Fibroblast of skin of back (primary cell): ENCODE results near the gene KRTAP5-4.
"Not testable (repeated sequence)": the region's sequence is repeated elsewhere in the genome, so short reads cannot be mapped to it uniquely, and the experiment has no call there.

Source experiments
- DNase-seq: peaks from one replicate; pipeline ENCODE4 v3.0.0-alpha.2; 2013

Gene KRTAP5-4

DNA sequence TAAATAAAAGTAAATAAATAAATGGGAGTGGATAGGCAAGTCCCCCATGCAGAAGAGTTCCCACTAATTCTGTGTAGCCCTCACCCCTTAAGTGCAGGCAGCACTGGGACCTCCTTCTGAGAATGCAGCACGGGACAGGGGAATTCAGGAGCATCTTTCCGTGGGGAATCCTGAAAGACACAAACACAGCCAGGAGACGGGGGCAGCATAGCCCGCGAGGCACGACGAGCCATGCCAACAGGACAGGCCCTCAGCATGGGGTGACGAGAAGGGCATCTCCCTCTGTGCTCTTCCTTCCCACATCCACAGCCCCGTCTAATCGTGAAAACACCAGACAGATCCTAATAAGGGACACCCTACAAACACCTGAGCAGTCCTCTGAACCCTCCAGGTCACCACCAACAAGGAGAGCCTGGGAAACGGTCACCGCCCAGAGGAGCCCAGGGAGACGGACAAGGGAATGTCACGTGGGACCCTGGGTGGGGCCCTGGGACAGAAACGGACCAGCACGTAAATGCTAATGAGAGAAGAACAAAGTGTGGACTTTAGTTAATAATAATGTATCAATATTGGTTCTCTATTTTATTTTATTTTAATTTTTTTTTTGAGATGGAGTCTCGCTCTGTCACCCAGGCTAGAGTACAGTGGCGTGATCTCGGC lies 14.5 kb upstream of the KRTAP5-4 start:
- DNase-seq = no peak

DNA sequence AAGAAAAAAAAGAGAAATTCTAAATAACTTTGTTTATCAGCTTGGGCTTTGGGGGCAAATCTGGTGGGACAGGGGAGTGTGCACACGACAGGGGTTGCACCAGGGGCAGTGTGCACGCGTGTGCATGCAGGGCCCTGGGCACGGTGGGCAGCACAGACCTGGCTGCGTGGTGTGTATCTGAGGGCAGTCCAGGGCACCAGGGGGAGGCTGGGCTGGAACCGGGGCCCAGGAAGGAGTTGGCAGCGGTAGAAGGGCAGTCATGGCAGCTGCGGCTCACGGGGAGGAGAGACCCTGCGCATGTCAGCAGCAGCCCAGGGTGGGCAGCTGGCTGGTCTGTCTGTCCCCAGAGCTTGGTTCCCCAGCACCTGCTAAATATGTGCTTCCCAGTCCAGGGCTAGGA lies 11.9 kb upstream of the KRTAP5-4 start:
- DNase-seq = no peak

DNA sequence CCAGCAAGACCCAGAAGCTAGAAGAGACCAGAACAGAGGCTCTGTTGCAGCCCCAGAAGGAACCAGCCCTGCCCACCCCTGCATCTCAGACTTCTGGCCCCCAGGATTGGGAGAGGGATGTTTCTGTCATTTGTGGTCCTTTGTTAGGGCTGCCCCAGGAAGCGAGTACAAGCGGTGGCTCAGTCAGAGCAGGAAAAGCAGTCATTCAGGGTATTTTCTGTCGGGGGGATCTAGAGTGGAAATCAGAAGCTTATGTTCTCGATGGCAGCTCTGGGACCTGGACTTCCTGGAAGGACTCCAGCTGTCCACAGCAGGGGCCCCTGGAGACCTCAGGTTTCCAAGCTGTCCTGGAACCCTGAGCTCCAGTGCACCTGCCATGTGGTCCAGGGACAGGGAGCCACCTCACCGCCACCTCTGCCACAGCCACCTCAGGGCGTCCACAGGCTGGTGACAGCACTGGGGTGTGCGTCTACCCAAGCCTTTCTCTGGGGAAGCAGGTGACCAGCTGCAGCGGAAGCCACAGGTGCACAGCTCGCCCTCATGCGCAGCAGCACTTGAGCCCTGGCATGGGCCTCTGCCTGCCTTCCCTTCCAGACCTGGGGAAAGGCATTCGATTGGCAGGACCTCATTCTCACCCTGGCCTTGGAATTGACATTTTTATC lies 10.2 kb upstream of the KRTAP5-4 start:
- no peak for DNase-seq

- DNase-seq = no peak
These were observed 9.2 kb upstream of the KRTAP5-4 start for GRCh38 chr11:1631066-1631568.

DNA sequence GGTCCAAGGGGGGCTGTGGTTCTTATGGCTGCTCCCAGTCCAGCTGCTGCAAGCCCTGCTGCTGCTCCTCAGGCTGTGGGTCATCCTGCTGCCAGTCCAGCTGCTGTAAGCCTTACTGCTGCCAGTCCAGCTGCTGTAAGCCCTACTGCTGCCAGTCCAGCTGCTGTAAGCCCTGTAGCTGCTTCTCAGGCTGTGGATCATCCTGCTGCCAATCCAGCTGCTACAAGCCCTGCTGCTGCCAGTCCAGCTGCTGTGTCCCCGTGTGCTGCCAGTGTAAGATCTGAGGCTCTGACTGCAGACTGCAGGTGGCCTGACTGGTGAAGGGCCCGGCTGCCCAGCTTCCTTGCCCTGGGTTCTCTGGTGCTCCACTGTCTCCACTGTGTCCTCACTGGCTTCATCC lies 8.3 kb upstream of the KRTAP5-4 start:
- DNase-seq = no peak

- no peak for DNase-seq
These were observed 7.6 kb upstream of the KRTAP5-4 start, which contains the start of gene KRTAP5-5 for GRCh38 chr11:1629326-1630185. Gene KRTAP5-5 (plus strand): TSS chr11:1629775. CDS start chr11:1629841, 66 bp downstream.

DNA sequence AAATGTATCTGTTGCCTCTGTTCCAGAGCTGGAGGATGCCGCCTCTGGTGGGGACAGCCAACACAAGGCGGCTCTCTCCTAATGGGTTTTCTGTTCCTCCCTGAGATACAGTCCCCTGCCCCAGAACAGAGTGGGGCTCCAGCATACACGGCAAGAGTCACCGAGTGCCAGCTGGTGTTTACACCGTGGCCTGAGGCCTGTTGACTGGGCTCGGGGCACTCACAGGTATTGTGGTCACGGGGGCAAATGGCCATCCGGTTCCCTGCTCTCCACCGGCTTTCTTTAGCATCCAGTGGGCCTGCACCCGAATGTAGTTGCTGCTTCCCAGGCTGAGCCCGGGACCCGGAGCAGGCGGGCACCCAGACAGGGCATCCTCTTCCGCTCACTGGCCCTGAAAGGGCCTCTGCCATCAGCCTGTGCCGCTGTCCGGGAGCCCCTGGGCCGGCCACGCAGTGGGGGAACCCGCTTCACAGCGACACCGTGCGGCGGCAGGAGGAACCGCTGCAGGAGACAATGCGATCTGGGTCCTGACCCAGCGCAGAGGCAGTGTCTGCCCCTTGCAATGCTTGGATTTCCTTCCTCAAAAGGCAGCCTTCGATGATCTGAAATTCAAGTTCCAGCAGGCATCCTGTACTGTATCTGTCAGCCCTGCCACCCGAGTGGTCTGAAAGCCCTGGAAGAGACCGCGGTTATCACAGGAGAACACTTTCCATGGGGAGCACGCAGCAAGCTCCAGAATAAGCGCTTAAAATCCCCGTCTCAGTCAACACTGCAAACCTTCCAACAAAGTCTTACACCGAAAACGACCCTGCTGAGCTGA lies 6.8 kb upstream of the KRTAP5-4 start:
- peak; percentile 37 for DNase-seq

DNA sequence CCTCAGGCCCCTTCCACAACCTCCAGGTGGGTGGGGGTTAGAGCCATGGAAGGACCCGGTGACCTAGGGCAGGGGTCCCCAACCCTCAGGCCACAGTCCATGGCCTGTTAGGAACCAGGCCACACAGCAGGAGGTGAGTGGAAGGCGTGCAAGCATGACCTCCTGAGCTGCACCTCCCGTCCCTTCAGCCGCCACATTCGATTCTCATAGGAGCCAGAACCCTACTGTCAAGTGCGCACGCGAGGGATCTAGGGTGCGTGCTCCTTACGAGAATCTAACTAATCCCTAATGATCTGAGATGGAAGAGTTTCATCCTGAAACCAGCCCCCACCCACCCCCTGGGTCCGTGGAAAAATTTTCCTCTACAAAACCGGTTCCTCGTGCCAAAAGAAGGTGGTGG lies 3.6 kb upstream of the KRTAP5-4 start:
- DNase-seq = no peak

DNA sequence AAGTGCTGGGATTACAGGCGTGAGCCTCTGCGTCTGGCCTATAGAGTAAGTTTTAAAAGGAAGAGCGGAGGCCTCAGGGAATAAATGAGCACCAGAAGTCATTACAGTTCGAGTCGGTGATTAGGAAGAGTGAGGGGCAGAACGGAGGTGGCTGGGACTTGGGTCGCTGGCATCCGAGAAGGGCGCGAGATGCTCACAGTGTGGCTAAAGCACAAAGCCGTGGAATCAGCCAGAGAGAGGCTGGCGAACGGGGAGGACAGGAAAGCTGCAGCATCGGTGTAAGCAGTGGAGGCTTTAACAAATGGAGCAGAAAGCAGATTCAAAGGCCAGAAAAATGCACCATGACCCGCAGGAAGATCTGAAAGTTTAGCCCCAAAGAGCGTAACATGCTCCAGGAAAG lies 2.7 kb upstream of the KRTAP5-4 start:
- DNase-seq = no peak

DNA sequence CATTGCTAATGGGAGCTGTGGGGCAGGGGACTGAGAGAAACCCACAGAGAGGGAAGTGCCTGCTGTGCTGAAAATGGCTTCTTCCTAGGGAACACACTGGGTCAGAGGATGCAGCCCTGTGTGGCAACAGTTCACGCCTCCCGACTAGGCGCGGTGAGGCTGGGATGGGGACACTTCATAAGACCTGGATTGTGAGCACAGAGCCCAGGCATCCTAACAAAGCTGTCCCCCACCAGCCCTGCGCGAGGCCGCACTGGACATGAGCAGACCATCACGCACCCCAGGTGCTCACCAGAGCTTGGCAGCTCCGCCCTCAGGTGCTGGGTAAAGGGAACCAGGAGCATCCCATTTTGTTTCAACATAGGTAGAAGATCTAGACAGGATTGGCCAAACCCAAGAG lies 1.8 kb upstream of the KRTAP5-4 start:
- no peak for DNase-seq

- DNase-seq = no peak
These were observed 2.5 kb downstream of the KRTAP5-4 start for GRCh38 chr11:1619449-1619848.

DNA sequence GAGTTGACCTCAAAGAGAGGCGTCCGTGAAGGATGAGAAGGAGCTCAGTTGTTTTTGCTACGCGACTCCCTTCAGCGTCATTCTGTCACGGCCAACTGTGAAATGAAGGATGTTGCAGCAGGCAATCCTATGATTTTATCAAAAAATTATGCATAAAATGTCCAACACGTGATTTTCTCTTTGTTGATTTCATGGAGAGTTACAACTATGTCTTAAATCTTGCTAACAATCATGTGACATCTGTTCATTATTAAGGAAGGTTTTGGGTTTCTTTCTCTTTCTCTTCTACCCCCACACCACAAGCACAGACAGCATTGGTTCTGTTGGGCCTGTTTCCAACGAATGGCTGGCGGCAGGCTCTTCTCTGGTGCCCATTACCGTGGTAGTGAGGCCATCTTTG lies 3.7 kb downstream of the KRTAP5-4 start:
- no peak for DNase-seq

DNA sequence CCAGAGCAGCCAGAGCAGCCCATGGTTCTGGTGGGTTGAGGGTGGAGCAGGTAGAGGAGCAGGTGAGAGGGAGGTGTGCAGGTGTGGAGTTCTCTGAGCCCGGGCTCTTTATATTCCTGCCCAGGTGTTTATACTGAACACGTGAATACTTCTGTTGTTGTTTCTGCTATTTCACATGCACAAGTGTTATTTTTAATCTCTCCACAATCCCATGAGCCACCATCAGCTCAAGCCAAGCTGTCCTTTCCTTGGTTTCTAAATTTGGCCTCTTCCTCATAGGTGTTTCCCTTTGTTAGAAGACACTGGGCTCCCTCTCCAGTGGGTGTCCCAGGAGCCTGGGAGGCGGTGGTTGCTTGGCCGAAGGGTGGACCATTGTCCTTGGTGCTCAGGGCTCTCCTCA lies 13.6 kb downstream of the KRTAP5-4 start, which contains the start of gene KRTAP5-3:
Gene KRTAP5-3, minus strand, starts transcription at position 101 of the 400 bp plus-strand sequence. Its CDS starts 78 bp downstream, at position 23.
- no peak for DNase-seq

DNA sequence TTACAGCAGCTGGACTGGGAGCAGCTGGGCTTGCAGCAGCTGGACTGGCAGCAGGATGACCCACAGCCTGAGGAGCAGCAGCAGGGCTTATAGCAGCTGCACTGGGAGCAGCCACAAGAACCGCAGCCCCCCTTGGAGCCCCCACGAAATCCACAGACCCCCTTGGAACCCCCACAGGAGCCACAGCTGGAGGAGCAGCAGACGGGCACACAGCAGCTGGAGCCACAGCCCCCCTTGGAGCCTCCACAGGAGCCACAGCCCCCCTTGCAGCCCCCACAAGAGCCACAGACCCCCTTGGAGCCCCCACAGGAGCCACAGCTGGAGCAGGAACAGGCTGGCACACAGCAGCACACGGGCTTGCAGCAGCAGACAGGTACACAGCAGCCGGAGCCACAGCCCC lies 14.0 kb downstream of the KRTAP5-4 start:
- not testable (repeated sequence) for DNase-seq

- DNase-seq = not testable (repeated sequence)
These were observed 14.6 kb downstream of the KRTAP5-4 start for GRCh38 chr11:1607156-1607845.

DNA sequence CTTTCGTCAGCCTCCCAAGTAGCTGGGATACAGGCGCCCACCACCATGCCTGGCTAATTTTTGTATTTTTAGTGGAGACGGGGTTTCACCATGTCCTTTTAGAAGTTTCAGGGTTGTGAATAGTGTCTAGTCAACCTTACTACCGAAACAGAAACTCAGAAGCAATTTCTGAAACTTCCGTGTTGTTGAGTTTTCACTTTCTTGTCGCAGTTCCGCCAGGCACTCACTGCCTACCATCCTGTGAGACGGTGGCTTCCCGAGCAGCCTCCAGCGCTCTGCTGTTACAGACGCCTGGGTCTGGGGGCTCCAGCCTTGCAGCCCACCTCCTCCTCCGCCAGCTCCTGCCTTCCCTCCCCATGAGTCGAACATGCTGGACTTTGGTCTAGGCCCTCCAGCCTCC lies 16.0 kb downstream of the KRTAP5-4 start:
- not testable (repeated sequence) for DNase-seq

GRCh38 chr11:1604711-1605110 lies 17.2 kb downstream of the KRTAP5-4 start:
- DNase-seq = no peak

- DNase-seq = no peak
These were observed 17.8 kb downstream of the KRTAP5-4 start for GRCh38 chr11:1604181-1604580.

DNA sequence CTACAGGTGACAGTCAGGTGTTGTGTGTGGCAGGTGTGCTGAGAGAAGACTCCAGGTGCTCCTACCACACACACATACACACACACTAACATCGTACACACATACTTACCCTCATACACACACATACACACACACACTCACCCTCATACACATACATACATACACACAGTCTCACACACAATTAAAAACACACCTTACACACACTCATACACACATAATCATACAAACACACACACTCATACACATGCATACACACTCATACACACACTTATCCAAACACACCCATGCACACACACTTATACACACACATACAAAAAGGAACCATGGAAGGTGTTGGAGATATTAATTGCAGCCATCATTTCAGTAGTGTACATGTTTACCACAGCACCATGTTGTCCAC lies 18.3 kb downstream of the KRTAP5-4 start:
- DNase-seq = no peak

DNA sequence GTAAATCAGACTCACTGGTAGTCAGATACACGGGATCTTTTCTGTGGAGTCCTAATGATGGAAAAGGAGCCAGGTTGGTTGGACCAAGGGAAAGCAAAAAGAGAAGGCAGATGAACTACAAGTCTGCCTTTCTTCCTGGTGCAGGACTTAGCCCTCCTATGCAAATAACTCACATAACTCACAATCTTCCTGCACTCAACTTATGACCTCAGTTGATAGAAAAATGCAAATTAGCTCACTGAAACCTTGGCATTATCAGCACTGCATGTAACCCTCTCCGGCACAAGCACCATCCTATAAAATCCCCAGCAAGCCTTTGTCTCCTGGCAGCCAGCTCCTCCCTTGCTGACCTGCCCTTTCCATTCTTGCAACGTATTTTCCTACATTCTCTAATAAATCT lies 20.3 kb downstream of the KRTAP5-4 start:
- not testable (repeated sequence) for DNase-seq

- DNase-seq = no peak
These were observed 21.3 kb downstream of the KRTAP5-4 start for GRCh38 chr11:1600626-1601025.

- peak; percentile 37 for DNase-seq
These were observed 23.1 kb downstream of the KRTAP5-4 start for GRCh38 chr11:1598816-1599215.
